ENCODE results near the gene GOLGA6A. TPM values are rescaled to one million over a fixed set of nuclear protein-coding genes. Genes with fewer than 3 reads are reported as not detected.

GOLGA6A gene
- total RNA-seq, 1 donor from 2014 or later, result not detected

GRCh38 chr15:74032606-74033561, 49.5 kb downstream of the GOLGA6A start:
- Mint-ChIP-seq H3K9me3 (ENCODE audit: unreplicated experiment) (no peaks in the 10 kb centered on the region), H3K36me3 (ENCODE audit: unreplicated experiment) (peaks cover 20% of the 10 kb centered on the region), H3K27me3 (ENCODE audit: unreplicated experiment) (no peaks in the 10 kb centered on the region), H3K27ac (ENCODE audit: unreplicated experiment) (no peak overlapping the region), H3K4me3 (ENCODE audit: unreplicated experiment) (no peak overlapping the region), H3K4me1 (ENCODE audit: unreplicated experiment) (peaks cover 15% of the 10 kb centered on the region)
- TF ChIP-seq, protein P1, sequence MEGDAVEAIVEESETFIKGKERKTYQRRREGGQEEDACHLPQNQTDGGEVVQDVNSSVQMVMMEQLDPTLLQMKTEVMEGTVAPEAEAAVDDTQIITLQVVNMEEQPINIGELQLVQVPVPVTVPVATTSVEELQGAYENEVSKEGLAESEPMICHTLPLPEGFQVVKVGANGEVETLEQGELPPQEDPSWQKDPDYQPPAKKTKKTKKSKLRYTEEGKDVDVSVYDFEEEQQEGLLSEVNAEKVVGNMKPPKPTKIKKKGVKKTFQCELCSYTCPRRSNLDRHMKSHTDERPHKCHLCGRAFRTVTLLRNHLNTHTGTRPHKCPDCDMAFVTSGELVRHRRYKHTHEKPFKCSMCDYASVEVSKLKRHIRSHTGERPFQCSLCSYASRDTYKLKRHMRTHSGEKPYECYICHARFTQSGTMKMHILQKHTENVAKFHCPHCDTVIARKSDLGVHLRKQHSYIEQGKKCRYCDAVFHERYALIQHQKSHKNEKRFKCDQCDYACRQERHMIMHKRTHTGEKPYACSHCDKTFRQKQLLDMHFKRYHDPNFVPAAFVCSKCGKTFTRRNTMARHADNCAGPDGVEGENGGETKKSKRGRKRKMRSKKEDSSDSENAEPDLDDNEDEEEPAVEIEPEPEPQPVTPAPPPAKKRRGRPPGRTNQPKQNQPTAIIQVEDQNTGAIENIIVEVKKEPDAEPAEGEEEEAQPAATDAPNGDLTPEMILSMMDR (IDR thresholded peaks at IDR 0.05), result no peak
- DNase-seq (ENCODE audit: extremely low spot score, unreplicated experiment), result no peak

GRCh38 chr15:74032046-74032445, 50.3 kb downstream of the GOLGA6A start:
- TF ChIP-seq, protein P1 (IDR thresholded peaks at IDR 0.05), result no peak
- Mint-ChIP-seq H3K27ac (ENCODE audit: unreplicated experiment) (no peak overlapping the region), H3K27me3 (ENCODE audit: unreplicated experiment) (no peaks in the 10 kb centered on the region), H3K9me3 (ENCODE audit: unreplicated experiment) (no peaks in the 10 kb centered on the region), H3K4me1 (ENCODE audit: unreplicated experiment) (peaks cover 10% of the 10 kb centered on the region), H3K4me3 (ENCODE audit: unreplicated experiment) (no peak overlapping the region), H3K36me3 (ENCODE audit: unreplicated experiment) (peaks cover 21% of the 10 kb centered on the region)
- DNase-seq (ENCODE audit: extremely low spot score, unreplicated experiment), result no peak

DNA sequence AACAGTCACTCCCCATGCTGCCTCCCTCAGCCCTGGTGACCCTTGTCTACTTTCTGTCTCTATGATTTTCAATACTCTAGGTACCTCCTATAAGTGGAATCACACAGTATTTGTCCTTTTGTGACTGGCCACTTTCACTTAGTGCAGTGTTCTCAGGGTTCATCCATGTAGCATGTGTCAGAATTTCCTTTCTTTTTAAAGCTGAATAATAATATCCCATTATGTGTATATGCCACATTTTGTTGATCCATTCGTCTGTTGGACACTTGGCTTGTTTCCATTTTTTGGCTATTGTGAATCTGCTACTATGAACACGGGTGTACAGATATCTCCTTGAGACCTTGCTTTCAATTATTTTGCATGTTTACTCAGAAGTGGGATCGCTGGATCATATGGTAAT, 53.7 kb downstream of the GOLGA6A start:
- no peaks in the 10 kb centered on the region for H3K9me3 Mint-ChIP-seq (ENCODE audit: unreplicated experiment)
- TF ChIP-seq, protein P1 (IDR thresholded peaks at IDR 0.05), result no peak
- no peak for DNase-seq (ENCODE audit: extremely low spot score, unreplicated experiment)

GRCh38 chr15:74027688-74028087, 54.7 kb downstream of the GOLGA6A start:
- Mint-ChIP-seq H3K4me3 (ENCODE audit: unreplicated experiment) (no peak overlapping the region), H3K27me3 (ENCODE audit: unreplicated experiment) (no peaks in the 10 kb centered on the region), H3K27ac (ENCODE audit: unreplicated experiment) (no peak overlapping the region), H3K4me1 (ENCODE audit: unreplicated experiment) (peaks cover 2% of the 10 kb centered on the region), H3K9me3 (ENCODE audit: unreplicated experiment) (no peaks in the 10 kb centered on the region), H3K36me3 (ENCODE audit: unreplicated experiment) (peaks cover 29% of the 10 kb centered on the region)
- TF ChIP-seq, protein P1 (IDR thresholded peaks at IDR 0.05), result no peak
- DNase-seq (ENCODE audit: extremely low spot score, unreplicated experiment), result no peak

More for the DNA sequence above, 53.7 kb downstream of the GOLGA6A start:
- Mint-ChIP-seq H3K4me1 (ENCODE audit: unreplicated experiment) (peaks cover 2% of the 10 kb centered on the region), H3K27ac (ENCODE audit: unreplicated experiment) (no peak overlapping the region), H3K27me3 (ENCODE audit: unreplicated experiment) (no peaks in the 10 kb centered on the region), H3K4me3 (ENCODE audit: unreplicated experiment) (no peak overlapping the region), H3K36me3 (ENCODE audit: unreplicated experiment) (peaks cover 22% of the 10 kb centered on the region)

DNA sequence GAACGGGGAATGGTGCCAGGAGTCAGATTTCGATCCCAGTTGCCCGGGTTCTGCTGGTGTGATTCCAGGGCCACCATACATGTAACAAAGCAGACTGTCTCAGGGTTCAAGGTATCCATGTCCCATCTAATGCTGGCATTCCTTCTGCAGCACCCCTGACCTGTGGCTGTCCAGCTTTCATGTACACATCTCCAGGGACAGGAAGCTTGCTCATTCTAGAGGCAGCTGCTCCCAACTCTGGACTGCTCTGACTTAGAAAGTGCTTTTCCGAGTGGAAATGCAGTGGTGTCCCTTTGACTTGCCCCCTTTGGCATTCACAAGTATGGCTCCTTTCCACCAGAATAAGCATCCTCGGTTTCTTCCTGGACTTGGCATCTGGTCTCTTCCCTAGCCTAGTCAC, 56.9 kb downstream of the GOLGA6A start:
- DNase-seq (ENCODE audit: extremely low spot score, unreplicated experiment), result no peak
- Mint-ChIP-seq H3K9me3 (ENCODE audit: unreplicated experiment) (no peaks in the 10 kb centered on the region), H3K4me1 (ENCODE audit: unreplicated experiment) (no peaks in the 10 kb centered on the region), H3K27me3 (ENCODE audit: unreplicated experiment) (no peaks in the 10 kb centered on the region), H3K4me3 (ENCODE audit: unreplicated experiment) (no peak overlapping the region), H3K27ac (ENCODE audit: unreplicated experiment) (no peak overlapping the region), H3K36me3 (ENCODE audit: unreplicated experiment) (peaks cover 38% of the 10 kb centered on the region)
- TF ChIP-seq, protein P1 (IDR thresholded peaks at IDR 0.05), result no peak

All from osteocyte (in vitro differentiated cells).